HG02763 (cell line): ENCODE measurements around the gene BICRA.
"Not testable (repeated sequence)": the region's sequence is repeated elsewhere in the genome, so short reads cannot be mapped to it uniquely, and the experiment has no call there.

Experiments
- ATAC-seq: cut with Tn5 transposase; IDR thresholded peaks from one replicate; pipeline ENCODE4 v1.9.1; 2021; ENCODE audit warnings: mild to moderate bottlenecking, moderate library complexity; ENCODE audit not compliant: unreplicated experiment

The BICRA gene

DNA sequence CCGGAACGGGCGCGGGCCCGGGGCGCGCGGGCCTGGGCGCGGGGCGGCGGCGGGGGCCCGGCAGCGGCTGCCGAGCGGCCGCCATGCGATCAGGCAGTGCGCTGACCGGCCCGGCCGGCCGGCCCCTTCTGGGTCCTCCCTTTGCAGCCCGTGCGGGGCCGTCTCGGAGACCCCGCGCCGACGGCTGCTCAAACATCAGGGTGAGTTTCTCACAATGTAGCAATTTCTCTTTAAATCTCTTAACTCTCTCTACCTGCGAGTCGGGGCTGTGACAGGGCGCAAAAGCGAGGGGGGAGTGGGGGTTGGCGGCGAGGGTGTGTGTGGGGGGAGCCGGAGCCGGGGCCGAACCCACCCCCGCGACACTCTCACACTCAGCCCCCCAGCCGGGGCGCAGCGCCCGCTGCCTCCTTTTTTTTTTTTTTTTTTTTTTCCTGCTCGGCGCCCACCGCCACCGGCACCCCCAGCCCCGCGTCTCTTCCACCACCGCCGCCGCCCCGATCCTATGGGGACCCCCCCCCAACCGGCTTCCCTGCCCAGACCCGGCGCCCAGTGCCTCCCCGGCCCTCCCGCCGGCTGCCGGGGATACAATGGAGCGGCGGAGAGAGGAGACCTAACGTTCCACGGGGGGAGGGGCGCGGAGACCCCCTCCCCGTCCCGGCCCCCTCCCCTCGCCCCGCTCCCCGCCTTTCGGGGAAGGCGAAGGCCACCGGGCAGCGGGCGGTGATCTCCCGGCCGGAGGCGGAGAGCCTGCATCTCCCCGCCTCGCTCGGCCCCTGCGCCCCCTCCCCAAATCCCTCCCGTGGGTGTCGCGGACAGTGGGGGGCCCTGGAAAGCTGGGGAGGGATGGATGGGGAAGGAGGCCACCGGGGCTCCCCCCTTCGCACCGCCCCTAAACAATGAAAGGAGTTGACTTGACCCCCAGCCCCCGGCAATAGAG lies at the start of gene BICRA:
Gene BICRA, plus strand, starts transcription at position 166 of the 937 bp plus-strand sequence. CDS start 64,441 bp downstream, outside the sequence.
- peak; percentile 34 for ATAC-seq

DNA sequence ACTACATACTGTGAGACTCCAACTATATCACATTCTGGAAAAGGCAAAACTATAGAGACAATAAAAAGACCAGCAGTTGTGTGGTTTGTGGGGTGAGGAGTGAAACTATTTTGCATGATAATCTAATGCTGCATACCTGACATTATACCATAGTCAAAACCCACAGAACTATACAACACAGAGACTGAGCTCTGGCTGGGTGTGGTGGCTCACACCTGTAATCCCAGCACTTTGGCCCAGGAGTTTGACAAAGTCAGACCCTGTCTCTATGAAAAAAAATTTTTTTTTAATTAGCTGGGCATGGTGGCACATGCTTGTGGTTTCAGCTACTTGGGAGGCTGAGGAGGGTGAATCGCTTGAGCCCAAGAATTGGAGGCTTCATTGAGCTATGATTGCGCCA lies 47.9 kb upstream of the BICRA start:
- no peak for ATAC-seq

DNA sequence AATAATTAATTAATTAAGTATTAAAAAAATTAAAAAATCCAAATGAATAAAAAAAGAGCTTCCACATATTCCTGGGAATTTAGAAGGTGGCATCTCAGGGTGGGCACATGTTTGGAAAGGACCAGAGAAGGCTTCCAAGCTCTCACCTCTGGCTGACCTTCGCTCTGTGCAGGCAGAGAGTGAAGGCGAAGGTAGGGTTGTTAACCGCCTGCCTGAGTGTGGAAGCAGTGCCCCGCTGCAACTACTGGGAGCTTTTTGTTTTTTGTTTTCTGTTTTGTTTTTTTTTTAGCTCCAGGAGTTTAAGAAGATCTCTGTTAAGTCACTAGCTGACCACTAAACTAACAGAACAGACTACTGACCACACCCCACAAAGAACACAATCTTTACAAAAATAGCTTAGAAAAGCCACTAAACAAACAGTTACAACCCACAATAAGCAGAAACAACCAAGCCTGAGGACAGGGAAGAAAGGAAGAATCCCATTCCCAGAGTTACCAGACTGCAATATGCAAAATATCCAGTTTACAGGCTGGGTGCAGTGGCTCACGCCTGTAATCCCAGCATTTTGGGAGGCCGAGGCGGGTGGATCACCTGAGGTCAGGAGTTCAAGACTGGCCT lies 47.4 kb upstream of the BICRA start:
- ATAC-seq = no peak

DNA sequence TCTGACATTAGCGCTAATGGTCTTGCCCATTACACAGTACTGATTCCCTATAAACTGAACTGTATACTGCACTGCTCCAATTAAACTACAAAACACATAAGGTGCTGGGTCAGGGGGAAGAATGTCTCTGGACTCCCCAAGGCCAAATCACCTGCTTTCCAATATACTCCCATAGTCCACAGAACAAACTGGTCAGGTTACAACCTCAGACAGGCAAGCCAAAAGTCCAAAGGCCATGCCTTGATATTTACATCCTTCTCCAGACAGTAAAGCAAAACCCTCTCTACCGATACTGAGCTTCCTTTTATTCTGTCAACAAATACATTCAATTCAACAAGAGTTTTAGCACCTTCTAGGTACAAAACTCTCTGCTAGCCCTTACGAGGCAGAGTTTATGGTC lies 44.9 kb upstream of the BICRA start:
- no peak for ATAC-seq

DNA sequence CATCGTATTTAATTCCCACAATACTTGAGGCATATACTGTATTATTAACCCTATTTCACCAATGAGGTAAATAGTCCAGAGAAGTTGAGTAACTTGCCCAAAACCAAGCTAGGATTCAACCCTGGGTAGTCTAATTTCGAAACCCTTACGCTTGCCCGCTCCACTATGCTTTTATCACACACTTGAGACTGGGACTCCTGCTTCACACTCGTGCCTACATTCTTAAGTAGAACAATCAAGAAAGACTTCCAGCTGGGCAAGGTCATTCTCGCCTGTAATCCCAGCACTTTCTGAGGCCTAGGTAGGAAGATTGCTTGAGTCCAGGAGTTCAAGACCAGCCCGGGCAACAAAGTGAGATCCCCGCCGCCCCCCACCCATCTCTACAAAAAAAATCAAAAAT lies 39.6 kb upstream of the BICRA start:
- no peak for ATAC-seq

DNA sequence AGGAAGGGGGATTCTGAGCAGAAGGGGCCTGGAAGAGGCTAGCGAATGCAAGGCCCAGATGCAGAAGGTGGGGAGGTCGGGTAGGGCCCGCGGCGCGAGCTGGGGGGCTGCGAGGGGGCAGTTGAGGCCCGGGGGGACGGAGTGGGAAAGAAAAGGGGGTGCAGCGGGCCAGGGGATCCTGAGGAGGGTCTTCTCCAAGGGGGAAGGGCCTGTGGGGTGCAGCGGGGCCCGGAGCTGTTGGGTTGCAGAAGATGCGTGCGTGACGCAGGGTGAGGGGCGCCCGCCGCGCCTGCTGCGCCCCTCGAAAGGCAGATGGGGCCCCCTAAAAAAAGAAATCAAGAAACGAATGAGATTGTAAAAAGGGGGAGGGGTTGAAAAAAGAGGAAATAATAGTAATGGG lies 36.3 kb upstream of the BICRA start:
- no peak for ATAC-seq

DNA sequence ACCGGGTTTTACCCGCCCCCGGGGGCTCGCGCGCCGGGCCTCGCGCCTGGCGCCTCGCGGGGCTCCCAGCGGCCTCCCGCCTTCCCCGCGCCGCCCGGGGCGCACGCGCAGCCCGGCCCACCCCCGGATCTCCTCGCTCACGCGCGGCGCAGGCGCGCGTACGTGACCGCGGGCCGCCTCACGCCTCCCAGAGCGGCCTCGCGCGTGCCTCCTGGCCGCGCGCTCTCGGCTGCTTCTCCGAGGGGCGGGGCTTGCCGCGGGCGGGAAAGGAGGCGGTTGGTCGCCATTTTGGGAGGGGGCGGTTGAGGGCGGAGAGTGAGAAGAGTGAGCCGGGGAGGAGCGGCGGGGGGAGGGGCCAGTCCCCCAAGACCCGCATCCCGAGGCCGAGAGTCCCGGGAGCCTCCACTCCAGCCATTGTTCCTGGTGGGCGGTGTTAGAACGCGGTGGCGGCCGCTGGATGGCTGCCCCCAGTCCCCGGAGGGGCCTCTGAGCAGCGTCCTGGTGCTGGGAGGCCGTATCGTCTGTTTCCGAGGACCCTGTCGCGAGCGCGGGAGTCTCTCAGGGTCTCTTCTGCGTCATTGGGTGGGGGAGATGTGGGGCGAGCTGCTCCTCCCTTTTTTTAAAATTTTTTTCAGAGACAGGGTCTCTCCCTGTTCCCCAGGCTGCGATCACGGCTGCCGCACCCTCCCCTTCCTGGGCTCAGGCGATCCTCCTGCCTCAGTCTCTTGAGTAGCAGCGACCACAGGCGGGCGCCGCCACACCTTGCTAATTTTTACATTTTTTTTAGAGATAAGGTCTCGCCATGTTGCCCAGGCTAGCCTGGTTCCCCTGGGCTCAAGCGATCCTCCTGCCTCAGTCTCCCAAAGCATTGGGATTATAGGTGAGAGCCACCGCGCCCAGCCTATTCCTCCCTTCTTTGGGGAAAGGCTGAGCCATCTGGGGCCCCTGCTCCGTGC lies 35.6 kb upstream of the BICRA start, which contains the start of gene ZNF541:
Gene ZNF541, minus strand, starts transcription at position 78 of the 956 bp plus-strand sequence. CDS start 17,292 bp downstream, outside the sequence.
- ATAC-seq = no peak

DNA sequence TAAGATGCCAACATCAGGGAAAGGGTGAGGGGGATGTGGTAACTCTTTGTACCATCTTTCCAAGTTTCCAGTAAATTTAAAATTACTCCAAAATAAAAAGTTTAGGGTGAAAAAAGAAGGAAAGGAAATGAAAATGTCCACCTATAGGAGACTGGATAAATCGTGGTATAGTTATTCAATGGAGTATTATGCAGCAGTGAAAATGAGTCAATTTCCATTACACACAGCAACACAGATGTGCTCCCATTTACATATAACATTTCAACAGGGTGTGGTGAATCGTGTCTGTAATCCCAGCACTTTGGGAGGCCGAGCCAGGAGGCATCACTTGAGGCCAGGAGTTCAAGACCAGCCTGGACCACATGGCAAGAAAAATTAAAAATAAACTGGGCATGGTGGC lies 28.5 kb upstream of the BICRA start:
- no peak for ATAC-seq

DNA sequence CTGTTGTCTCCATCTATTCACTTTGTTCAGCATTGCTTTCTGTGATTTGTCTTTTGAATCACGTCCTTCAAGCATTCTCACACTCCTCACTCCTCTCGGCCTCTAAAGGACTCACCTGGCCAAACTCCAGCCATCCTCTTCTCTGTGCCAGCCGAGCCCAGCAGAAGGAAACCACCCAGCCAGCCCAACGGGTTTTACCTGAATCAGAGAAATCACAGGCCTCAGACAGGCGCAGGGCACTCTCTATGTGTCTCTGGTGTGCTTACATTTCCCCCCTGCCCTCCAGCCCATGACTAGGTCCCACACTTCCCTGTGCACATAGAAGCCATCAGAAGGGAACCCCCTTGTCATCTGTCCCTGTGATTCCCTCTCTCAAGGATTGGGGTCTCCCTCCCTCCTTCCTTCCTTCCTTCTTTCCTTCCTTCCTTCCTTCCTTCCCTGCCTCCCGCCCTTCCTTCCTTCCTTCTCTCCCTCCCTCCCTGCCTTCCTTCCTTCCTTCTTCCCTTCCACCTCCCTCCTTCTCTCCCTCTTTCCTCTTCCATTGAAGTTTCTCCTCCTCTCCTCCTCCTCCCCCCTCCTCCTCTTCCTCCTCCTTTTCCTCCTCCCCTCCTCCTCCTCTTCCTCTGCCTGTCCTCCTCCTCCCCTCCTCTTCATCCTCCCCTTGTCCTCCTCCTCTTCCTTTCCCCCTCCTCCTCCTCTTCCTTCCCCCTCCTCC lies 27.2 kb upstream of the BICRA start:
- no peak for ATAC-seq

DNA sequence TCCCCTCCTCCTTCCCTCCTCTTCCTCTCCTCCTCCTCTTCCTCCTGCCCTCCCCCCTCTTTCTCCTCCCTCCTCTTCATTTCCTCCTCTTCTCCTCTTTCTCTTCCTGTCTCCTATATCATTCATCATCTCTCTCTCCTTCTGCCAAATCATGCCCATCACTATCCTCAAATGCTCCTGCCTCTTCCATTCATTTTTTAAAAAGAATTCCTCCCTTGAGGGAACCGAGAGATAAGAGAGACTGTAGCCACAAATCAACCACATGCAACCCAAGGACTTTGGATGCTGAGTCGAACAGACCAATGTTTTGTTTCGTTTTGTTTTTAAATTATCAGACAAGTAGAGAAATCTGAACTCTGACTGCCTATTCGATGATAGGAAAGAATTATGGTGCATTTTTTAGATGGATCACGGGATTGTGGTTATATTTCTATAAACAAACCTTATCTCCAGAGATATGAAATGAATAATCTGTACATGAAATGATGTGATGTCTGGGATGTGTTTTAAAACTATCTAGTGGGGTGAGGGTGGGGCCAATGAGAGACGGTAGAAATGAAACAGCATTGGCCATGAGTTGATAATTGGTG lies 26.5 kb upstream of the BICRA start:
- ATAC-seq = no peak

DNA sequence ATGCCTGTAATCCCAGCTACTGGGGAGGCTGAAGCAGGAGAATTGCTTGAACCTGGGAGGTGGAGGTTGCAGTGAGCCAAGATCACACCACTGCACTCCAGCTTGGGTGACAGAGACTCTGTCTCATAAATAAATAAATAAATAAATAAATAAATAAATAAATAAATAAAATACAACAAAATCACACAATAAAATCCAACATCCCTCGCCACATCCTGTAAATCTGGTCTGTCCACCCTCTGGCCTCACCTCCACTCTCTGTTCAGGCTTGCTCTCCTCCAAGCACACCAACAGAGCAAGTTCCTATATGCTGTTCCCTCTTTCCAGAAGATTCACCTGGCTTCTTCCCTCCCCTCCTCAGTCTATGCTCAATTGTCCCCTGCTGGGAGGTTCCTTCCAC lies 25.8 kb upstream of the BICRA start:
- not testable (repeated sequence) for ATAC-seq

DNA sequence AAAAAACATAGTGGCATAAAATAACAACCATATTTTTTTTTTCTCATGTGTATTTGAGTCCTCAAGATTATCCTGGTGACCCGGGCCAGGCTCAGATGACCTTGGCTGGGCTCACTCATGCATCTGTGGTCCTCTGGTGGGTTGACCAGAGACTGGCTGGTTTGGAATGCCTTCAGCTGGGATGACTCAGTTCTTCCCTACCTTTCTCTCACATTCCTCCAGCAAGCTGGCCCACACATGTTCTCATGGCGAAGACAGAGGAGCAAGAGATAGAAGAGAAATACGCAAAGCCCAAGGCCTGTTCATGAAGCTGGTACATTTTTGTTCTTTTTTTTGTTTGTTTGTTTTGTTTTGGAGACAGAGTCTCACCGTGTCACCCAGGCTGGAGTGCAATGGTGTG lies 21.6 kb upstream of the BICRA start:
- no peak for ATAC-seq

DNA sequence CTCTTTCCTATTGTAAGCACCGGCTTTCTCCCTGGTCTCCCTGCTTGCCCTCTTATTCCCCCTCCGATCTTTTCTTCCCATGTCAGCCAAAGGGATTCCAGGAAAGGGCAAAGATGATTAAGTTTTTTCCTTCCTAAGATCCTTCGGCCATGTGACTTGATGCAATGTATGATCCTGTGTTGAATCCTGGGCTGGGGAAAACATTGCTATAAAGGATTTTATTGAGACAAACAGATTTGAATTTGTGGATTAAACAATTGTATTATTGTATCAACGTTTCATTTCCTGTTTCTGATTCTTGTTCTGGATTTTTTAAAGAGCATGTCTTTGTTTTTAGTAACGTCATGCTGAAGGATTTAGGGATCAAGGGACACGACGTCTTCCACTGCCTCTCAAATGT lies 19.1 kb upstream of the BICRA start:
- no peak for ATAC-seq

DNA sequence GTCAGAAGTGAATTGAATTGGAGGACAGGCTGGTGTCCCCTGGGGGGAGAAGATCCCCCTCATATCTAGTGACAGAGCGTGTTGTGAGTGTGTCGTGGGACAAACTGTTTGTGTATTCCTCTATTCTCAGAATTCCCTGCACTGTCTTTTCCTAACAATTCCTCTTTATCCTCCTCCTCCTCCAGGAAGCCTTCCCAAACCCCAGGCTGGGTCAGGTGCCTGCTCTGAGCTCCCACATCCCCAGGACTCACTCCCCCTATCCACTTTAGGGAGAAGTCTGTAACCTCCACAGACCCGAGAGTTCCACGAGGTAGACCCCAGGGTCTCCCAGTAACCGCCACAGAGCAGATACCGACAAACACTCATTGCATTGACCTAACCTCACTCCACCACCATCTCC lies 15.1 kb upstream of the BICRA start:
- ATAC-seq = no peak

DNA sequence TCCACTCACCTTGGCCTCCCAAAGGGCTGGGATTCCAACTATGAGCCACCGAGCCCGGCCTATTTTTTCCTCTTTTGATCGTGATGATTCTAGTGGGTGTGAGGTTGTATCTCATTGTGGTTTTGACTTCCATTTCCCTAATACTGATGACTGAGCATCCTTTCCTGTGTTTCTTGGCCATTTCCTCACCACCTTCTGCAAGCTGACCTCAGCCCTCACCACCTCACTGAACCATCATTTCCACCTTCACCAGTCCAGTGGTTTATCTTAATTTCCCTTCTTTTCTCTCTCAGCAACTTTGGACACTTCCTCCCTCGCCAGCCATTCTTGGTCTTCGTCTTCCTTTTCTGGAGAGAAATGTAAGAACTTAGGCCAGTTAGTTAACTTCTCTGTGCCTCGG lies 13.0 kb upstream of the BICRA start:
- ATAC-seq = no peak

DNA sequence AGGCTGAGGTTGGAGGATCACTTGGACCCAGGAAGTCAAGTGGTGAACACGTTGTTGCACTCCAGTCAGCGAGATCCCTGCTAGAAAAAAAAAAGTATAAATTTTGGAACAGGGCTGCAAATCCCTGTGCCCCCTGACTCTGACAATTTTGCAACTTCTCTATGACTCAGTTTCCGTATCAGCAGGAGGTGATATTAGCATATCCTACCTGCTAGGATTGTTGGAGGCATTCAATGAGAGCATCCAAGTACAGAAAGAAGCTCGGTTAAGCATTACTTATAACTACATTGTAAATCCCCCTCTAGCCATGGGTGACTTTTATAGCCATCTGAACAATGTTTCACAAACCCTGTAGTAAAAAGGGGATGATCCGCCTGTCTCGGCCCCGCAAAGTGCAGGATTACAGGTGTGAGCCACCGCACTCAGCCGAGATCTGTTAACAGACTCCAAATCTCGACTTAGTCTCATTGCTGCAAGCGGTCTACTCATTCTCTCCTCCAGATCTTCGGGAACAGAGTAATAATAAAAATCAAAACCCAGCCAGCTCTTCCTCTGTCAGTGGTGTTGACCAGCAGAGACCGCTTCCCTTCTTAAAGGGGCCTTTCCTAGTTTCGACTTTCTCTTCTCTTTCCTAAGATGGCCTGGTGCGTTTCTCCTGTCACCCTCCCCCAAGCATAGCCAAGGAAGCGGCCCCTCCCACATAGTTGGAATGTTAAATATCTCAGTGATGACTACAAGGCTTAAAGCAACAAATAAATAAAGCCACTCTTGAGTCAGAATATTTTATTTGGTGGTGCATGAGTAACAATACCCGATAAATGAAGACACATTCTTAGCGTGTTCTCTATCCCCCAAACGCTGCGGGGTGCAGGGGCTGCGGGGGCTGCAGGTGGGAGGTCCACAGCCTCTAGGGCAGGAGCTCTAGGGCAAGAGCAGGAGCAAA lies 10.3 kb upstream of the BICRA start:
- no peak for ATAC-seq

DNA sequence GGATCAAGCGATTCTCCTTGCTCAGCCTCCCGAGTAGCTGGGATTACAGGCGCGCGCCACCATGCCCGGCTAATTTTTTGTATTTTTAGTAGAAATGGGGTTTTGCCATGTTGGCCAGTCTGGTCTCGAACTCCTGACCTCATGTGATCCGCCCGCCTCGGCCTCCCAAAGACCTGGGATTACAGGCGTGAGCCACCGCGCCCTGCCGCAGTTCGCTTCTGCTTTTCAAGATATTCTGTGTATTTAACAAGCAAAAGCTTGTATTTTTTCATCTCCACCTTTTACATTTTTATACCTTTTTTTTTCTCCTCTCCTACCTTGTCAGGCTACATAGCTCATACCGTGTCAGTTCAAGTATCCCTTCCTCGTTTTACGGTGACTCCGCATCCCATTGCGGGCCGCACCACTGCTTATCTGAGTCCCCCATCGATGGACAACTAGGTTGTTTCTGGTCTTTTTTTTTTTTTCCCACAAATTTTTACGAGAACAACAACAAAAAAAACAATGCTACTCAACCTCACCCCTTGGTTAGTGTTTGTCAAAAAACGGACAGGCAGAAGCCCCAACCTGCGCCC lies 9.2 kb upstream of the BICRA start:
- not testable (repeated sequence) for ATAC-seq
